Tongue (tissue), 2 donors: ENCODE measurements around the gene SORBS2. TPM values are rescaled to one million over a fixed set of nuclear protein-coding genes. Genes with fewer than 3 reads are reported as not detected.
"Not testable (repeated sequence)": the region's sequence is repeated elsewhere in the genome, so short reads cannot be mapped to it uniquely, and the experiment has no call there.

ENCODE experiments used
- DNase-seq: peaks from one replicate; pipeline ENCODE4 v3.0.0-alpha.2; 2015
- total RNA-seq: library from RNA; depleted of rRNA; stranded (reverse); fragments of >200 nt; gene quantifications from one replicate; pipeline ENCODE4 v1.2.3, GENCODE V29; 2014

SORBS2 gene
- total RNA-seq, 1 donor from 2014 or later, result 49.2 TPM

- no peak for DNase-seq
Observed at GRCh38 chr4:185711726-185712125, 100.3 kb downstream of the SORBS2 start.

- DNase-seq, result no peak
Observed at GRCh38 chr4:185710487-185710995, 101.5 kb downstream of the SORBS2 start.

DNA sequence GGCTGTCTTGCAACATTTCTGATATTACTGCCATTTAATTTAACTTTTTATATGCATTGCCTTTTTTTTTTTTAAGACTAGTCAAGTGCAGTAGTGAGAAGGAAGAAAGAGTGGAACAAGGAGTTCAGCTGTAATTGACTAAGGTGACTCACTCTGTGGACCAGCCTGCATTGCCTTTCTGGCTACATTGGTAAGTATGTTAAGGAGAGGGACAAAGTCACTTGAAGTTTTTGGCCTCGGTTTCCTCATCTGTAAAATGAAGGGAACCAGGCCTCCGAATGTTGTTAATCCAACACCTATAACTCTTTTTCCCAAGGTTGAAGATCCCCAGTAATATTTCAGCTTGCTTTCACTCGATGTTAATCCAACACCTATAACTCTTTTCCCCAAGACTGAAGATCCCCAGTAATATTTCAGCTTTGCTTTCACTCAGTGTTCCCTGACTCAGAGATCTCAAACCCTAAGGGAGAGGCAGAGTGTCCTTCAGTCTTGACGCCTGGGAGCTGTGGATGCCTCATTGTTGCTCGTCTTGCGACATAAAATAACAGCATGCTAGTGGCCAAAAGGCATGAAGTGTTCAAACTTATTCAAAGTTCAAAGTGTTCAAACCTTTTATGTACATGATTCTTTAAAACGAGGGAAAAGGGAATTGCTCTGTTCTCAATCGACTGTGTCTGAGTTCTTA, 102.0 kb downstream of the SORBS2 start:
- DNase-seq, result no peak

DNA sequence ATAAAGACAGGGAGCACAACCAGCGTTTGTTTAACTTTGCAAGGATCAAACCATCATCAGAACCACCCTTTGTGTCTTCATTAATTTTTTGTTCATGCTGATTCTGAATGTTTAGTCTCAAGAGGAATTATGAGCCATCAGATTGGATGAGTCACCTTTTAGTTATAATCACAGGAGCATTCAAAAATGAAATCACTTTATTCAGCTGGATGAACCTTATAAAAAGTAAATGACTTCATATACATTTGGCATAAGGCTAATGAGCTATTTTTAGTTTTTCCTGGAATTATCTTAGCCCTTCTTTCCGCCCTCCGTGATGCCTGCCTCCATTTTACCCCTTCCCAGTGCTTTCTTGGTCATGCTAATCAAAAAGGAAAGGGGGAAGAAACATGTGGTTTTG, 103.6 kb downstream of the SORBS2 start:
- peak; percentile 31 for DNase-seq

GRCh38 chr4:185707622-185708021, 104.4 kb downstream of the SORBS2 start:
- DNase-seq, result not testable (repeated sequence)

- no peak for DNase-seq
Observed at GRCh38 chr4:185702147-185702663, 109.8 kb downstream of the SORBS2 start.

DNA sequence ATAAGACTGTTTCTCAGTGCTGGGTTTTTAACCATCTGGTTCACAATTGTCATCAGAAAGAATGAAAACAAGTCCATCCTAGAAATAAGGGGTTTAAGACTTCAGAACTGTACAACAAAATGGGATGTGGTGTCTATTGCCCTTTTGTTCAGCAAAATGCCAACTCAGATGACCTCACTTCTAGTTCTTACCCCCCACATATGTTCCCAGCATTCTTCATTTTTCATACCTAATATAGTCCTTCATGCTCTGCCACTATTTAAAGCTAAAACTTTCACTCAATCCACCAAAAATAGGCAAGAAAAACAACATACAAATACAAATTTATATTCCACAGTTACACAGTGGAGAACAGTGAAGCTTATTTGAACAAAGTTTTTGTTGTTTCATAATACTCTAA, 111.4 kb downstream of the SORBS2 start:
- no peak for DNase-seq

DNA sequence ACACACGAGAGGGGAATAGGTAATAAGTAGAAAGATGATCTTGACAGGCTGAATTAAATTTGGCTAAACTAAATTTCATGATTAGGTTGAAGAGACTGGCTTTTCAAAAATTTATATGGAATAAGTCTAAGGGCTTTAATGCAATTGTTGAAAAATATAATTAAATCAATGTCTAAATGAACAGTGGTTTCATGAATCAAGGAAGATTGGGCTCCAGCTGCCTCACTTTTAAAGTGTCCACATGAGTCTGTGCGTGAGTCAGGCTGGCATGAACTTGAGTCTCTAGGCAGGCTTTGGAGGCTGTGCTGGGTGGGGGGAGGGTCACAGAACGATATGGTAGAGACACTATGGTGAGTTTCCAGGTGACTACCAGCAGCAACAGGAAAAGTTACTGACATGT, 111.9 kb downstream of the SORBS2 start:
- no peak for DNase-seq

DNA sequence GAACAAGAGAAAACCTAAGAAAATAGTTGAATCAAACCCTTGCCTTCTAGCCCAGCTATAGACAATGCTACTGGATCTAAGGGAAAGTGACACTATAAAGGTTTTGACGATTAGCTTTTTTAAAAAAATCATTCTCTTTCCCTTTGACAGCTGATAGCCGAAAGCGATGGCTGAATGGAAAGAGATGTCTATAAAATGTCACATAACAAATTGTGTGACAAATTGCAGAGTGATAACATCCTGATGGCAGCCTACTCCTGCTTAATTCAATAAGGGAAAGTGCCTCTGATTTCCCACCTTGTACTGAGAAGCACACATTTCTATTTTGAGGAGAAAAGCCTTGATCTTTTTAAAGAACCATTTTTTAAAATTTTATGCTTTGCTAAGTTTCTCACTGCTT, 114.5 kb downstream of the SORBS2 start:
- no peak for DNase-seq

GRCh38 chr4:185695743-185696142, 116.3 kb downstream of the SORBS2 start:
- no peak for DNase-seq

DNA sequence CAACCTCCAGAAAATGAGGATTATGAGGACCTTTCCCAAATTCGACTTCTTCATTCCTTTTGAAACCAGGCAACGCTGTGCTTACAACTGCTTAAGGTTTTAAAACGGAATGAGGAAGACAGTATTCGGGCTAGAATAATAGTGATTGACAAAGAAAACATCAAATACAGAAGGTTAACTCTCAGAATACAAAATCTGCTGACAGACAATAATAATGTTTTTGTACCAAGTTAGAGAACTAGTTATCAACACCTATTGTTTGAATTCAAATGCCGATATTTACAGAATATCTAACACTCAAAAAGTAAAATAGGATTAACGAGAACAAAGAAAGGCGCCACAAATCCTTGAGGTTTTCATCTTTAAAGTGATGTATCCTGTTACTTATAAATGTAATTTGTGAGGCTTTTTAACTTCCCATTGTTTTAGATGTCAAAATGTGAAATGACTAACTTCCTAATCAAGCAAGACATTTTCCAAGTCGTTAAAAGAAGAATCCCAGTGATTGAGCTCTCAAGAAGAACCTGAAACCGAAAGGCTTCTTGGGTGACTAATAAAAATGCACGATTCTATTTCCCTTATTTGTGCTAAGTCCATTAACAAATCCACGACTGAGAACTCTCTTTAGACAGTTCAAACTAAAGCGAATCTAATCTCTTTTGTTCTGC, 118.3 kb downstream of the SORBS2 start:
- DNase-seq, result no peak

GRCh38 chr4:185689407-185689806, 122.6 kb downstream of the SORBS2 start:
- no peak for DNase-seq

GRCh38 chr4:185685804-185686203, 126.2 kb downstream of the SORBS2 start:
- no peak for DNase-seq

DNA sequence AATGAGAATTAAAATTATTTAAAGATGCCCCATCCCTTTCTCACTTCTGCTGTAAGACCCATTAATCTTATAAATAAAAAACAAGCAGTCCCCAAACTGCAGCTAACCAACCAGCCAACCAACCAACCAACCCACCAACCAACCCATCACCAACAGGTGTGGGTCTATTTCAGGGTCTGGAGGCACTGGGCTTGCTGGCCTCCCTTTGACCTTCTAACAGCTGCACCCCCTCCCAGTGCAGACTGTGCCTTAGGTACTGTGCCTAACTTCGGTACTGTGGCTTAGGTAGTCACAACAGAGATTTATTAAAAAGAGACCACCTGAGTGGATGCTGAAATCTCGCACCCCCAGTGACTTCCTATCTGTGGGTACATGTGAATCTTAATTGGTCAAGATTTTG, 128.1 kb downstream of the SORBS2 start:
- DNase-seq, result no peak

DNA sequence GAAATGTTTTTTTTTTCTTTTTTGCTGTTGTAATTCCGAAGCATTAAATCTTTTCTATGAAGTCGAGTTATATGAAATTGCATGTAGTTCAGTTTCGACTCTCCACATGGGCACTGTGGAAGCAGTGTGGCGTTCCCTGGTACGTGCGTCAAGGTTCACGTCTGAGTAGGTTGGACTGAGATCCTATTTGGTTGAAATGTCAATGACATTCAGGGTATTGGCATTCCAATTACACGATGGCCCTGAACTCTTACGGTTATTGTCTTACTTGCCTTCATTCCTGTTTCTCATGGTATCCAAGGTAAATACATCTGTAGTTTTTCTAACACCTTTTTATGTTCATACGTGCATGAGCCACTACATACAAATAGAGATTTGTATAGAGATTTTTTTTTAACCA, 128.8 kb downstream of the SORBS2 start:
- no peak for DNase-seq

GRCh38 chr4:185682236-185682635, 129.8 kb downstream of the SORBS2 start:
- no peak for DNase-seq

DNA sequence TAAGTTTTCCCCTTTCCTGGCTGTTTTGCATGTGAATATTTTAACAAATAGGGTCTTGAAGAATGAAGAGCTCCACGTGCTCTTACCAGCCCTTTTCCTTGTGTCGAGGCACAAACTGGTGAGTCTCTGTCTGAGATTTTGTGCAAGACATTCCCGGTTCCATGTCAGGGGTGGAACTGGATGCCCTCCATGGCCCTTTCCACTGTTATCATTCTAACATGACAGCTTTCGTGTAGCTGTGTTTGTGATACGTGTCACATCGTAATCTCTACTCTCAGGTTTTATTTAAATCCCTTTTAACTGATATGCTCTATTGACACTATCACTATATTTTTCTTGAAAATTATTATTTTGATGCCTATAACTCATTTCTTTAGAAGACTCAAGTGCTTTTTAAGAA, 130.4 kb downstream of the SORBS2 start:
- DNase-seq, result no peak

- DNase-seq, result no peak
Observed at GRCh38 chr4:185680617-185681016, 131.4 kb downstream of the SORBS2 start.

DNA sequence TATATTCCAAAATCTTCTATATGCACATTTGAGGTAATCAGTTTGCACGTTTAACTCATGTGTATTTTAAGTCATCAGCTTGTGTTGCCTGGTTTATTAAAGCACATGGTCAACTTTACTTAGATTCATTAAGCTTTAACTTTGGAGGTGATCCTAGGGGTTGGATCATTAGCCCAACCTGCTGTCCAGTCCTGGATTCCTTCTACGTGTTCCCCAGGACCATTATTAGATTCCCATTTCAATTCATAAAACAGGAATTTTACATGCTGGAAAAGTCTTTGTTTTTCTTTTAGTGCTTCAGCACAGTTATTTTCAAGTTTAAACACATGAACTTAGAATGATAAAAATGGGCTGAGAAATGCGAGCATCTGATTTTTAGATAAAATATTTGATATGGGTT, 132.5 kb downstream of the SORBS2 start:
- no peak for DNase-seq

- no peak for DNase-seq
Observed at GRCh38 chr4:185677637-185678314, 134.2 kb downstream of the SORBS2 start.

- no peak for DNase-seq
Observed at GRCh38 chr4:185672618-185673017, 139.4 kb downstream of the SORBS2 start.

- DNase-seq, result no peak
Observed at GRCh38 chr4:185672151-185672550, 139.8 kb downstream of the SORBS2 start.

DNA sequence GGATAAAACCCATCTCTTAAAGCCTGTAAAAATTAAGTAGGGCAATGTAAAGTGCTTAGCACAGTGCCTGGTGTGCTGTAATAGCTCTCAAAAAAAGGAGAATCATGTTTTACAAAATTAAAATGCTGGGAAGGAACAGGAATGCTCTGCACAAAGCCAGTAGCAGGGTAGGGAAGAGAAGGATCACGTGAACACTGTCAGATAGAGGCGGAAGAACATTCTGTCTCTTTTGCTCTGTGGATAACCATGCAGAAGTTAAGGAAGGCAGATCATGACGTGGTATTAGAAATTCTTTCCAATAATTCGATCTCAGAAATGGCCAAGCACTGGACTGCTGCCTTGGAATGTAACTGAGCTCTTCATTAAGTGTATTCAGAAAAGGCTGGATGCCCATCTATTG, 140.5 kb downstream of the SORBS2 start:
- no peak for DNase-seq
